Transverse colon (tissue), 4 donors: ENCODE data around the gene KIF1A. TPM values are rescaled to one million over a fixed set of nuclear protein-coding genes. Genes with fewer than 3 reads are reported as not detected.

Source experiments
- DNase-seq: peaks from one replicate; pipeline ENCODE4 v3.0.0-alpha.2; 2019
- H3K27ac ChIP-seq, 4 donors: fragments of 200-600 bp; sonication (generic); 2 replicates each; pipeline ENCODE4 v1.5.1; 2016 to 2018; ENCODE audit warnings: inconsistent platforms in 4 of 4
- H3K27me3 ChIP-seq: fragments of 200-600 bp; sonication (generic); 2 replicates; pipeline ENCODE4 v1.5.1; 2017; ENCODE audit warnings: inconsistent platforms
- H3K36me3 ChIP-seq, 4 donors: fragments of 200-600 bp; sonication (generic); 2 replicates each; pipeline ENCODE4 v1.5.1; 2017 to 2019; ENCODE audit warnings: inconsistent platforms in 4 of 4
- H3K4me1 ChIP-seq, 4 donors: fragments of 200-600 bp; sonication (generic); 2 replicates each; pipeline ENCODE4 v1.5.1; 2017 to 2020; ENCODE audit warnings: inconsistent platforms in 4 of 4
- H3K4me3 ChIP-seq, 4 donors: fragments of 200-600 bp; sonication (generic); 1 replicate in 1 of 4; 2 replicates in 3 of 4; pipeline versions ENCODE4 v1.5.1 to v1.6.1; 2017 to 2019; ENCODE audit warnings: inconsistent platforms in 4 of 4
- H3K9me3 ChIP-seq, 2 donors: fragments of 200-600 bp; sonication (generic); 2 replicates each; pipeline ENCODE4 v1.5.1; 2017 to 2019; ENCODE audit warnings: inconsistent platforms in 2 of 2
- CTCF ChIP-seq, 5 experiments: fragments of 200-600 bp in 3 of 5; fragments of 450-650 bp in 2 of 5; sonication (generic) in 3 of 5; IDR thresholded peaks; 1 replicate in 2 of 5; 2 replicates in 3 of 5; pipeline ENCODE4 v1.5.1; 2016 to 2017; ENCODE audit warnings: antibody characterized with exemption in 5 of 5, inconsistent platforms in 3 of 5, mild to moderate bottlenecking in 2 of 5, moderate library complexity in 1 of 5
- EP300 ChIP-seq: sonication (generic); formaldehyde crosslinking; IDR thresholded peaks from one replicate; pipeline ENCODE4 v1.6.1; 2017; ENCODE audit warnings: antibody characterized with exemption, low read depth
- POLR2A ChIP-seq: fragments of 450-650 bp; IDR thresholded peaks from one replicate; pipeline ENCODE4 v1.6.1; 2016; ENCODE audit warnings: antibody characterized with exemption, mild to moderate bottlenecking, moderate library complexity
- POLR2AphosphoS5 ChIP-seq, 3 donors: sonication (generic); formaldehyde crosslinking; IDR thresholded peaks; one replicate each; pipeline ENCODE4 v1.6.1; 2016; ENCODE audit warnings: antibody characterized with exemption in 3 of 3
- WGBS, 2 donors: methylation state at CpG; one replicate each; pipeline ENCODE4 v1.1.5; 2018; ENCODE audit warnings: low coverage in 1 of 2; 5-methylcytosine and 5-hydroxymethylcytosine counted together
- in situ Hi-C, 4 donors: fragments of 200-750 bp; cut with MboI; loops; one replicate each; pipeline versions ENCODE4 v1.15.0 to v1.15.1; 2017; ENCODE audit warnings: low sequenced_read_pairs in 3 of 4, low pct_ligation_motif_present in 1 of 4, low pct_unique_long_range_greater_than_20kb in 1 of 4
- intact Hi-C: fragments of 100-400 bp; cut with DNase I; formaldehyde crosslinking; loops from one replicate; pipeline ENCODE4 v1.15.1; 2023; ENCODE audit warnings: low total_unique reads
- total RNA-seq, 4 donors: library from RNA; depleted of rRNA; stranded (reverse); fragments of >200 nt; gene quantifications; one replicate each; pipeline ENCODE4 v1.1.0, GENCODE V29; 2016

KIF1A gene
- total RNA-seq, 4 donors from 2014 or later = 0.40 to 3.4 (median 2.9) TPM

GRCh38 chr2:240778426-240778825, 41.6 kb downstream of the KIF1A start:
- in situ Hi-C loops = no loop called here
- intact Hi-C loops = no loop called here
- WGBS, 2 donors = 80 to 86% methylated on average over 3 to 26 of the region's 26 CpGs

GRCh38 chr2:240777456-240778212, 42.4 kb downstream of the KIF1A start:
- Histone ChIP-seq H3K4me1 (no peaks in the 10 kb centered on the region), H3K9me3 (no peaks in the 10 kb centered on the region), H3K4me3 (no peak overlapping the region), H3K27ac (no peak overlapping the region), H3K36me3 (no peaks in the 10 kb centered on the region), H3K27me3 (peaks cover 2% of the 10 kb centered on the region)
- no peak for DNase-seq
- intact Hi-C loops (no loop called here), in situ Hi-C loops (no loop called here)
- no peak for TF ChIP-seq EP300
- no peak for TF ChIP-seq CTCF (IDR thresholded peaks at IDR 0.05)
- TF ChIP-seq POLR2AphosphoS5 (IDR thresholded peaks at IDR 0.05) = no peak
- TF ChIP-seq POLR2A = no peak
- 85 to 92% methylated on average over 32 to 49 of the region's 49 CpGs for WGBS, 2 donors

More at GRCh38 chr2:240778426-240778825, 41.6 kb downstream of the KIF1A start:
- Histone ChIP-seq H3K4me3 (no peak overlapping the region), H3K4me1 (no peaks in the 10 kb centered on the region), H3K27me3 (peaks cover 9% of the 10 kb centered on the region), H3K27ac (no peak overlapping the region), H3K36me3 (no peaks in the 10 kb centered on the region), H3K9me3 (no peaks in the 10 kb centered on the region)
- DNase-seq = no peak
- TF ChIP-seq EP300 (no peak), POLR2AphosphoS5 (IDR thresholded peaks at IDR 0.05) (no peak), POLR2A (no peak)

- in situ Hi-C loops = no loop called here
- 65% methylated on average over 8 of the region's 8 CpGs; no CpG with 5 or more reads in 1 of the 2 donors for WGBS, 2 donors
- no peak for DNase-seq
Observed at GRCh38 chr2:240775905-240776304, 44.1 kb downstream of the KIF1A start.

GRCh38 chr2:240774856-240775255, 45.2 kb downstream of the KIF1A start:
- Histone ChIP-seq H3K27me3 (no peaks in the 10 kb centered on the region), H3K4me1 (no peaks in the 10 kb centered on the region), H3K4me3 (no peak overlapping the region), H3K36me3 (no peaks in the 10 kb centered on the region), H3K27ac (no peak overlapping the region), H3K9me3 (no peaks in the 10 kb centered on the region)
- WGBS, 2 donors = 83% methylated on average over 9 of the region's 9 CpGs; no CpG with 5 or more reads in 1 of the 2 donors
- intact Hi-C loops (no loop called here), in situ Hi-C loops (no loop called here)
- no peak for DNase-seq
- no peak for TF ChIP-seq CTCF (IDR thresholded peaks at IDR 0.05)
- TF ChIP-seq EP300 = no peak
- TF ChIP-seq POLR2AphosphoS5 (IDR thresholded peaks at IDR 0.05) = no peak
- no peak for TF ChIP-seq POLR2A

More at GRCh38 chr2:240775905-240776304, 44.1 kb downstream of the KIF1A start:
- Histone ChIP-seq H3K27me3 (no peaks in the 10 kb centered on the region), H3K9me3 (no peaks in the 10 kb centered on the region), H3K4me1 (no peaks in the 10 kb centered on the region), H3K36me3 (no peaks in the 10 kb centered on the region), H3K4me3 (no peak overlapping the region), H3K27ac (no peak overlapping the region)
- TF ChIP-seq EP300 (no peak), POLR2A (no peak), POLR2AphosphoS5 (IDR thresholded peaks at IDR 0.05) (no peak), CTCF (IDR thresholded peaks at IDR 0.05) (no peak)
- intact Hi-C loops = no loop called here
